Spleen (tissue), 7 donors: Measurements from ENCODE around the gene PLEKHD1.

ENCODE experiments used
- CTCF ChIP-seq, 11 experiments: fragments of 200-600 bp in 7 of 11; fragments of 450-650 bp in 4 of 11; sonication (generic) in 4 of 11; IDR thresholded peaks in 8 of 11; conservative IDR thresholded peaks in 3 of 11; 1 replicate in 7 of 11; 2 replicates in 4 of 11; pipeline versions ENCODE4 v1.4.0 to v1.8.0; 2016 to 2021; ENCODE audit warnings: antibody characterized with exemption in 11 of 11, inconsistent platforms in 4 of 11, mild to moderate bottlenecking in 1 of 11
- POLR2A ChIP-seq, 3 donors: fragments of 450-650 bp; IDR thresholded peaks; one replicate each; pipeline ENCODE4 v1.5.1; 2017; ENCODE audit warnings: antibody characterized with exemption in 3 of 3, mild to moderate bottlenecking in 1 of 3
- POLR2AphosphoS5 ChIP-seq, 3 donors: sonication (generic); formaldehyde crosslinking; IDR thresholded peaks; one replicate each; pipeline ENCODE4 v1.5.1; 2017; ENCODE audit warnings: antibody characterized with exemption in 3 of 3
- donor health status: DM: no; HTN: no; CAD: no; lungs with moderate emphysema.
- donor health status: DM: no; HTN: no; CAD: no.
- donor health status: DM: no; HTN: no; CAD: no.

GRCh38 chr14:69441948-69442347, 42.6 kb upstream of the PLEKHD1 start:
- TF ChIP-seq CTCF (IDR thresholded peaks at IDR 0.05 in 8 of 11, conservative IDR thresholded peaks at IDR 0.05 in 3 of 11): no peak
- no peak for TF ChIP-seq POLR2AphosphoS5 (IDR thresholded peaks at IDR 0.05)
- no peak for TF ChIP-seq POLR2A (IDR thresholded peaks at IDR 0.05)
